H1 (cell line): ENCODE data around the gene RAB10. TPM values are rescaled to one million over a fixed set of nuclear protein-coding genes. Genes with fewer than 3 reads are reported as not detected.

Source experiments
- BRCA1 ChIP-seq: IDR thresholded peaks from 2 replicates; pipeline ENCODE4 v1.6.1; 2012; ENCODE audit warnings: low read depth, low read length, improper control_type of control experiment
- CBX5 ChIP-seq: fragments of 300-800, 300-1000 bp; sonication (generic); IDR thresholded peaks from 2 replicates; pipeline ENCODE4 v1.7.1; 2016; ENCODE audit warnings: antibody characterized with exemption, low read length, low read depth
- EGR1 ChIP-seq: IDR thresholded peaks from 2 replicates; pipeline ENCODE4 v1.6.1; 2011; ENCODE audit warnings: low read depth, low read length, borderline replicate concordance
- EP300 ChIP-seq, 2 experiments: IDR thresholded peaks; 1 replicate in 1 of 2; 2 replicates in 1 of 2; pipeline ENCODE4 v1.6.1; 2011 to 2012; ENCODE audit warnings: low read depth in 2 of 2, low read length in 2 of 2, mild to moderate bottlenecking in 2 of 2, borderline replicate concordance in 1 of 2, inconsistent platforms in 1 of 2, moderate library complexity in 1 of 2
- EZH2 ChIP-seq: fragments of 200-600 bp; sonication (generic); IDR thresholded peaks from 2 replicates; pipeline ENCODE4 v1.7.1; 2012; ENCODE audit warnings: low read depth, mild to moderate bottlenecking, moderate library complexity, low read length, inconsistent platforms; ENCODE audit not compliant: severe bottlenecking
- MAFK ChIP-seq: IDR thresholded peaks from 2 replicates; pipeline ENCODE4 v1.6.1; 2012; ENCODE audit warnings: low read depth, mild to moderate bottlenecking, improper control_type of control experiment, low read length
- POLR2AphosphoS5 ChIP-seq: IDR thresholded peaks from 2 replicates; pipeline ENCODE4 v1.6.1; 2011; ENCODE audit warnings: low read depth, low read length
- RFX5 ChIP-seq: IDR thresholded peaks from 2 replicates; pipeline ENCODE4 v1.6.1; 2011; ENCODE audit warnings: low read depth, low read length, improper control_type of control experiment, borderline replicate concordance
- SIRT6 ChIP-seq: IDR thresholded peaks from one replicate; pipeline ENCODE4 v1.7.1; 2012; ENCODE audit warnings: low read length, inconsistent platforms
- SIX5 ChIP-seq: IDR thresholded peaks from 2 replicates; pipeline ENCODE4 v1.6.1; 2011; ENCODE audit warnings: mild to moderate bottlenecking, low read depth, low read length
- SUZ12 ChIP-seq: fragments of 200-600 bp; sonication (generic); IDR thresholded peaks from 2 replicates; pipeline ENCODE4 v1.6.1; 2012; ENCODE audit warnings: mild to moderate bottlenecking, inconsistent platforms, low read length, moderate library complexity, mixed read lengths
- TBP ChIP-seq: IDR thresholded peaks from 2 replicates; pipeline ENCODE4 v1.6.1; 2011; ENCODE audit warnings: low read depth, low read length, improper control_type of control experiment
- polyA plus RNA-seq, 7 experiments: library from polyadenylated mRNA; depleted of rRNA in 3 of 7; stranded (reverse) in 5 of 7; unstranded in 2 of 7; fragments of >200 nt in 5 of 7; fragments of 200-250 nt in 2 of 7; gene quantifications; 1 replicate in 5 of 7; 2 replicates in 1 of 7; 4 replicates in 1 of 7; pipeline versions ENCODE4 v1.2.1 to v1.2.3, GENCODE V29; 2011 to 2013; ENCODE audit warnings: missing spikeins in 2 of 7, mixed read lengths in 2 of 7
- total RNA-seq: library from RNA; stranded (reverse); fragmentation: NEBNext Ultra II Directional; extraction: Animal tissue kit (Norgen Biotek cat#: 25700); gene quantifications from 2 replicates; pipeline ENCODE4 v1.2.1, GENCODE V29; 2021
- TF ChIP-seq, protein P1 (sequence below): fragments of 300-600 bp; sonication (generic); IDR thresholded peaks from 2 replicates; pipeline ENCODE4 v1.7.1; 2012; ENCODE audit warnings: low read length, moderate library complexity, mild to moderate bottlenecking, inconsistent platforms; ENCODE audit not compliant: insufficient replicate concordance

RAB10 gene
- total and polyA plus RNA-seq, 2 of the 8 experiments (the other 6 are each of a cell fraction or from before 2014, with no cell fraction given), result 42.6 to 136 TPM

DNA sequence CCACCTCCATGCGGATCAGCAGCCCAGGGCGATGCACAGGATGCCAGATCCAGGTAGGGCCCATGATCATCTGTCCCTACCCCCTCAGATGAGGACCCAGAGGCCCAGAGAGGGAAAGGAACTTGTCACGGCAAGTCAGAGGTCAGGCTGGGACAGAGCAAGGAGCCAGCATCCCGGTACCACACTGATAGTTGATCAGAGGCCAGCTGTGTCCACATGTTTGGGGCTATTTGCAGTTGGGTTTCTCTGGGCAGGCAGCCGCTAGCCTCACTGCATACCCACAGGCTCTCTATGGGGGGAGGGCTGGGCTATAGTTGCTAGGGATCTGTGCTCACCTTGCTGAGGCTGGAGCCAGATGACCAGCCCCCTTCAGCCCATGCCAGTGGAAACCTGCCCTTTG lies 148.6 kb downstream of the RAB10 start (continued):
- TF ChIP-seq, protein P1, sequence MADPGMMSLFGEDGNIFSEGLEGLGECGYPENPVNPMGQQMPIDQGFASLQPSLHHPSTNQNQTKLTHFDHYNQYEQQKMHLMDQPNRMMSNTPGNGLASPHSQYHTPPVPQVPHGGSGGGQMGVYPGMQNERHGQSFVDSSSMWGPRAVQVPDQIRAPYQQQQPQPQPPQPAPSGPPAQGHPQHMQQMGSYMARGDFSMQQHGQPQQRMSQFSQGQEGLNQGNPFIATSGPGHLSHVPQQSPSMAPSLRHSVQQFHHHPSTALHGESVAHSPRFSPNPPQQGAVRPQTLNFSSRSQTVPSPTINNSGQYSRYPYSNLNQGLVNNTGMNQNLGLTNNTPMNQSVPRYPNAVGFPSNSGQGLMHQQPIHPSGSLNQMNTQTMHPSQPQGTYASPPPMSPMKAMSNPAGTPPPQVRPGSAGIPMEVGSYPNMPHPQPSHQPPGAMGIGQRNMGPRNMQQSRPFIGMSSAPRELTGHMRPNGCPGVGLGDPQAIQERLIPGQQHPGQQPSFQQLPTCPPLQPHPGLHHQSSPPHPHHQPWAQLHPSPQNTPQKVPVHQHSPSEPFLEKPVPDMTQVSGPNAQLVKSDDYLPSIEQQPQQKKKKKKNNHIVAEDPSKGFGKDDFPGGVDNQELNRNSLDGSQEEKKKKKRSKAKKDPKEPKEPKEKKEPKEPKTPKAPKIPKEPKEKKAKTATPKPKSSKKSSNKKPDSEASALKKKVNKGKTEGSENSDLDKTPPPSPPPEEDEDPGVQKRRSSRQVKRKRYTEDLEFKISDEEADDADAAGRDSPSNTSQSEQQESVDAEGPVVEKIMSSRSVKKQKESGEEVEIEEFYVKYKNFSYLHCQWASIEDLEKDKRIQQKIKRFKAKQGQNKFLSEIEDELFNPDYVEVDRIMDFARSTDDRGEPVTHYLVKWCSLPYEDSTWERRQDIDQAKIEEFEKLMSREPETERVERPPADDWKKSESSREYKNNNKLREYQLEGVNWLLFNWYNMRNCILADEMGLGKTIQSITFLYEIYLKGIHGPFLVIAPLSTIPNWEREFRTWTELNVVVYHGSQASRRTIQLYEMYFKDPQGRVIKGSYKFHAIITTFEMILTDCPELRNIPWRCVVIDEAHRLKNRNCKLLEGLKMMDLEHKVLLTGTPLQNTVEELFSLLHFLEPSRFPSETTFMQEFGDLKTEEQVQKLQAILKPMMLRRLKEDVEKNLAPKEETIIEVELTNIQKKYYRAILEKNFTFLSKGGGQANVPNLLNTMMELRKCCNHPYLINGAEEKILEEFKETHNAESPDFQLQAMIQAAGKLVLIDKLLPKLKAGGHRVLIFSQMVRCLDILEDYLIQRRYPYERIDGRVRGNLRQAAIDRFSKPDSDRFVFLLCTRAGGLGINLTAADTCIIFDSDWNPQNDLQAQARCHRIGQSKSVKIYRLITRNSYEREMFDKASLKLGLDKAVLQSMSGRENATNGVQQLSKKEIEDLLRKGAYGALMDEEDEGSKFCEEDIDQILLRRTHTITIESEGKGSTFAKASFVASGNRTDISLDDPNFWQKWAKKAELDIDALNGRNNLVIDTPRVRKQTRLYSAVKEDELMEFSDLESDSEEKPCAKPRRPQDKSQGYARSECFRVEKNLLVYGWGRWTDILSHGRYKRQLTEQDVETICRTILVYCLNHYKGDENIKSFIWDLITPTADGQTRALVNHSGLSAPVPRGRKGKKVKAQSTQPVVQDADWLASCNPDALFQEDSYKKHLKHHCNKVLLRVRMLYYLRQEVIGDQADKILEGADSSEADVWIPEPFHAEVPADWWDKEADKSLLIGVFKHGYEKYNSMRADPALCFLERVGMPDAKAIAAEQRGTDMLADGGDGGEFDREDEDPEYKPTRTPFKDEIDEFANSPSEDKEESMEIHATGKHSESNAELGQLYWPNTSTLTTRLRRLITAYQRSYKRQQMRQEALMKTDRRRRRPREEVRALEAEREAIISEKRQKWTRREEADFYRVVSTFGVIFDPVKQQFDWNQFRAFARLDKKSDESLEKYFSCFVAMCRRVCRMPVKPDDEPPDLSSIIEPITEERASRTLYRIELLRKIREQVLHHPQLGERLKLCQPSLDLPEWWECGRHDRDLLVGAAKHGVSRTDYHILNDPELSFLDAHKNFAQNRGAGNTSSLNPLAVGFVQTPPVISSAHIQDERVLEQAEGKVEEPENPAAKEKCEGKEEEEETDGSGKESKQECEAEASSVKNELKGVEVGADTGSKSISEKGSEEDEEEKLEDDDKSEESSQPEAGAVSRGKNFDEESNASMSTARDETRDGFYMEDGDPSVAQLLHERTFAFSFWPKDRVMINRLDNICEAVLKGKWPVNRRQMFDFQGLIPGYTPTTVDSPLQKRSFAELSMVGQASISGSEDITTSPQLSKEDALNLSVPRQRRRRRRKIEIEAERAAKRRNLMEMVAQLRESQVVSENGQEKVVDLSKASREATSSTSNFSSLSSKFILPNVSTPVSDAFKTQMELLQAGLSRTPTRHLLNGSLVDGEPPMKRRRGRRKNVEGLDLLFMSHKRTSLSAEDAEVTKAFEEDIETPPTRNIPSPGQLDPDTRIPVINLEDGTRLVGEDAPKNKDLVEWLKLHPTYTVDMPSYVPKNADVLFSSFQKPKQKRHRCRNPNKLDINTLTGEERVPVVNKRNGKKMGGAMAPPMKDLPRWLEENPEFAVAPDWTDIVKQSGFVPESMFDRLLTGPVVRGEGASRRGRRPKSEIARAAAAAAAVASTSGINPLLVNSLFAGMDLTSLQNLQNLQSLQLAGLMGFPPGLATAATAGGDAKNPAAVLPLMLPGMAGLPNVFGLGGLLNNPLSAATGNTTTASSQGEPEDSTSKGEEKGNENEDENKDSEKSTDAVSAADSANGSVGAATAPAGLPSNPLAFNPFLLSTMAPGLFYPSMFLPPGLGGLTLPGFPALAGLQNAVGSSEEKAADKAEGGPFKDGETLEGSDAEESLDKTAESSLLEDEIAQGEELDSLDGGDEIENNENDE, result no peak
- TF ChIP-seq RFX5 (no peak), CBX5 (no peak), EGR1 (no peak), SIX5 (no peak), BRCA1 (no peak), SUZ12 (no peak), TBP (no peak), POLR2AphosphoS5 (no peak), SIRT6 (no peak), EP300 (IDR thresholded peaks at IDR 0.05; ENCODE audit: borderline replicate concordance in 1 of 2, low read depth in 2 of 2, low read length in 2 of 2) (no peak), MAFK (no peak), EZH2 (no peak)
